ENCODE data around the gene NYAP1.

NYAP1 gene

DNA sequence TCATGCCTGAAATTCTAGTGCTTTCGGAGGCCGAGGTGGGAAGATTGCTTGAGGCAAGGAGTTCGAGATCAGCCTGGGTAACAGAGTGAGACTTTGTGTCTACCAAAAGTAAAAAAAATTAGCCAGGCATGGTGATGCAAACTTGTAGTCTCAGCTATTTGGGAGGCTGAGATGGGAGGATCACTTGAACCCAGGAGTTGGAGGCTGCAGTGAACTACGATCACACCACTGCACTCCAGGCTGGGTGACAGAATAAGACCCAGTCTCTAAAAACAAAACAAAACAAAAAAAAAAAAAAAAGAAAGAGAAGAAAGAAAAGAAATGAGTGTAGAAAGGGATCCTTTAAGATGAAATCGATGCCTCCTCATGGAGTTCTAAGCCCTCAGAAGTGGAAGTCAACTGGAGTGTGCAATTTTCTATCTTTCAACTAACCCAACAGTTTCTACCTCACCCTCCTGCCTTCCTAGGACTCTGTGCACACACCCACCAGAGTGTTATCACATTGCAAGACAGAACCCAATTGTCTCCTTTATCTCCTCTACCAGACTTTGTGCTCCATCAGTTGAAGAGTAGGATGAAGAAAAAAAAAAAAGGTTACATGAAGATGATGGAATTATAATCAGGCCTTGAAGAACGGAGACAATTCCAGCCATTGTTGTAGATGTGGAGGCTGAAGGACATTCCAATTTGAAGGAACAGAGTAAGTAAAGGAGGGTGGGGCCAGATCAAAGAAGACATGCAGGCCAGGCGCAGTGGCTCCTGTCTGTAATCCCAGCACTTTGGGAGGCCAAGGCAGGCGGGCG, 26.9 kb downstream of the NYAP1 start:
- TF ChIP-seq, protein P1, sequence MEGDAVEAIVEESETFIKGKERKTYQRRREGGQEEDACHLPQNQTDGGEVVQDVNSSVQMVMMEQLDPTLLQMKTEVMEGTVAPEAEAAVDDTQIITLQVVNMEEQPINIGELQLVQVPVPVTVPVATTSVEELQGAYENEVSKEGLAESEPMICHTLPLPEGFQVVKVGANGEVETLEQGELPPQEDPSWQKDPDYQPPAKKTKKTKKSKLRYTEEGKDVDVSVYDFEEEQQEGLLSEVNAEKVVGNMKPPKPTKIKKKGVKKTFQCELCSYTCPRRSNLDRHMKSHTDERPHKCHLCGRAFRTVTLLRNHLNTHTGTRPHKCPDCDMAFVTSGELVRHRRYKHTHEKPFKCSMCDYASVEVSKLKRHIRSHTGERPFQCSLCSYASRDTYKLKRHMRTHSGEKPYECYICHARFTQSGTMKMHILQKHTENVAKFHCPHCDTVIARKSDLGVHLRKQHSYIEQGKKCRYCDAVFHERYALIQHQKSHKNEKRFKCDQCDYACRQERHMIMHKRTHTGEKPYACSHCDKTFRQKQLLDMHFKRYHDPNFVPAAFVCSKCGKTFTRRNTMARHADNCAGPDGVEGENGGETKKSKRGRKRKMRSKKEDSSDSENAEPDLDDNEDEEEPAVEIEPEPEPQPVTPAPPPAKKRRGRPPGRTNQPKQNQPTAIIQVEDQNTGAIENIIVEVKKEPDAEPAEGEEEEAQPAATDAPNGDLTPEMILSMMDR (IDR thresholded peaks at IDR 0.05; ENCODE audit: low read depth, low read length) = no peak
- no peak overlapping the region for H3K4me3 ChIP-seq (ENCODE audit: low read depth, low read length)

DNA sequence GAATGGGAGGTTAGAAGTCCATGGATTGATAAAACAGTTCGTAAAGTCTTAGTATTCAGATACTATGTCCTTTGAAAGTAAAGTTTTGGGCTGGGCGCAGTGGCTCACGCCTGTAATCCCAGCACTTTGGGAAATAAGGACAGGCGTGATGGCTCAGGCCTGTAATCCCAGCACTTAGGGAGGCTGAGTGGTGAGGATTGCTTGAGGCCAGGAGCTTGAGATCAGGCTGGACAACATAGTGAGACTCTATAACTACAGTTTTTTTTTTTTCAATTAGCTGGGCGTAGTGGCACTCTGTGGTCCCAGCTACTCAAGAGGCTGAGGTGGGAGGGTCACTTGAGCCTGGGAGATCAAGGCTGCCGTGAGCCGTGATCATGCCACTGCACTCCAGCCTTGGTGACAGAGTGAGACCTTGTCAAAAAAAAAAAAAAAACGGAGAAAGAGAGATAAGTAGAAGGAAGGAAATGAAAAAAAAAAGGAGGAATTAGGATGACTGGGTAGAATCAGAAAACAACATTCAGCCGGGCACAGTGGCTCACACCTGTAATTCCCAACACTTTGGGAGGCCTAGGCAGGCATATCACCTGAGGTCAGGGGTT, 29.6 kb downstream of the NYAP1 start:
- TF ChIP-seq, protein P1 (IDR thresholded peaks at IDR 0.05; ENCODE audit: low read depth, low read length) = no peak

DNA sequence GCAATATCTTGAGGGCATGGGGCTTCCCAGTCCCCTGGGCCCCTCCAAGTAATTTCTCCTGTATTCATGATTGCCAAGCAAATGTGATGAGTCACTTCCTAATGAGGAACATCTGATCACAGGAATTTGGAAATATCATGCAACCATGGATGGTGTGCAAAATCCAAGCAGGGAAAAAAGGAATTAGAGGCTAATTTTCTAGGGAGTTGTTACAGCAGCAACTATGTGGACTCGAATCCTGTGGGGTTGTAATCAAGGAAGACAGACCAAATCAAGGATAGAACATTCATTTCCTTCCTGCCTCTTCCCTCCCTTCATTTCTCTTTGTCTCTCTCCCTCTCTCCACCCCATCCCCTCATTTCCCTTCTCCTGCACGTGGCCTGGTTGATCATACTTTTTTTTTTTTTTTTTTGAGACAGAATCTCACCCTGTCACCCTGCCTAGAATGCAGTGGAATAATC, 31.4 kb downstream of the NYAP1 start:
- TF ChIP-seq, protein P1 (IDR thresholded peaks at IDR 0.05; ENCODE audit: low read depth, low read length) = no peak
- no peak overlapping the region for H3K4me3 ChIP-seq (ENCODE audit: low read depth, low read length)

More for the DNA sequence above, 29.6 kb downstream of the NYAP1 start:
- no peak overlapping the region for H3K4me3 ChIP-seq (ENCODE audit: low read depth, low read length)

GRCh38 chr7:100516135-100516812, 32.5 kb downstream of the NYAP1 start:
- no peak overlapping the region for H3K4me3 ChIP-seq (ENCODE audit: low read depth, low read length)
- TF ChIP-seq, protein P1 (IDR thresholded peaks at IDR 0.05; ENCODE audit: low read depth, low read length) = no peak

GRCh38 chr7:100517305-100517704, 33.6 kb downstream of the NYAP1 start:
- TF ChIP-seq, protein P1 (IDR thresholded peaks at IDR 0.05; ENCODE audit: low read depth, low read length) = no peak
- H3K4me3 ChIP-seq (ENCODE audit: low read depth, low read length) = no peak overlapping the region

- TF ChIP-seq, protein P1 (IDR thresholded peaks at IDR 0.05; ENCODE audit: low read depth, low read length) = no peak
- H3K4me3 ChIP-seq (ENCODE audit: low read depth, low read length) = no peak overlapping the region
Observed at GRCh38 chr7:100519580-100519979, 35.9 kb downstream of the NYAP1 start.
